Measurements from ENCODE around the gene MARCHF6. TPM values are rescaled to one million over a fixed set of nuclear protein-coding genes. Genes with fewer than 3 reads are reported as not detected.

MARCHF6 gene
- total and polyA plus RNA-seq, 12 donors: 30.4 to 210 (median 185) TPM

DNA sequence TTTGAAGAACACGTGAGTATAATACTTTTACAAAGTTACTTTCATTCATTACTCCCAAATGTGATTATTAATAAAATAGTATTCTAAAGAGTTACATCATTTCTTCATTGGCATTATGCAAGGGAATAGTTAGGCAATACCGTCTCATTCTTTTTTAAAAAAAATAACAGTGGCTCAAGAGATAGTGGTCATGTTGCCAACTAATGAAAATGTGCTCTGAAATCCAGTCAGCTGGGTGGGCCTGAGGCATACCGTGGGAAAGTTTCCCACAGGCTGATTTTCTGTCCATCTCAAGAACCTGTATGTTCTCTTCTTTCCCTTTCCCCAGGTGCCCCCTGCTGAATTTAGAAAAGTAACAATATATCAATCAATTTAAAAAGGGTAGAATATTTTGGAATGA lies 47.3 kb downstream of the MARCHF6 start:
- H3K4me1 ChIP-seq: peaks cover 0 to 23% (median 17%) of the 10 kb centered on the region in 9 donors
- intact Hi-C loops (cut with DNase I): loop anchor here in 2 of 10 donors (5.0 kb wide), 1 partner anchor 119 kb away; no protein-coding TSS in a partner anchor
- H3K4me3 ChIP-seq: no peak overlapping the region
- ATAC-seq (peak in 5 of 8 donors; percentile 32 to 60 (median 33)), DNase-seq (no peak)
- H3K27ac ChIP-seq: peak overlapping the region in 4 of 10 donors; percentile 29 to 52 (median 36)
- peaks cover 0 to 100% (median 31%) of the 10 kb centered on the region in 9 donors for H3K36me3 ChIP-seq
- TF ChIP-seq, protein P1, sequence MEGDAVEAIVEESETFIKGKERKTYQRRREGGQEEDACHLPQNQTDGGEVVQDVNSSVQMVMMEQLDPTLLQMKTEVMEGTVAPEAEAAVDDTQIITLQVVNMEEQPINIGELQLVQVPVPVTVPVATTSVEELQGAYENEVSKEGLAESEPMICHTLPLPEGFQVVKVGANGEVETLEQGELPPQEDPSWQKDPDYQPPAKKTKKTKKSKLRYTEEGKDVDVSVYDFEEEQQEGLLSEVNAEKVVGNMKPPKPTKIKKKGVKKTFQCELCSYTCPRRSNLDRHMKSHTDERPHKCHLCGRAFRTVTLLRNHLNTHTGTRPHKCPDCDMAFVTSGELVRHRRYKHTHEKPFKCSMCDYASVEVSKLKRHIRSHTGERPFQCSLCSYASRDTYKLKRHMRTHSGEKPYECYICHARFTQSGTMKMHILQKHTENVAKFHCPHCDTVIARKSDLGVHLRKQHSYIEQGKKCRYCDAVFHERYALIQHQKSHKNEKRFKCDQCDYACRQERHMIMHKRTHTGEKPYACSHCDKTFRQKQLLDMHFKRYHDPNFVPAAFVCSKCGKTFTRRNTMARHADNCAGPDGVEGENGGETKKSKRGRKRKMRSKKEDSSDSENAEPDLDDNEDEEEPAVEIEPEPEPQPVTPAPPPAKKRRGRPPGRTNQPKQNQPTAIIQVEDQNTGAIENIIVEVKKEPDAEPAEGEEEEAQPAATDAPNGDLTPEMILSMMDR (IDR thresholded peaks at IDR 0.05): peak in 1 of 9 donors; percentile 8
- 58 to 60% methylated on average over 3 of the region's 3 CpGs for WGBS, 2 donors
- H3K9me3 ChIP-seq: no peaks in the 10 kb centered on the region
- H3K27me3 ChIP-seq: no peaks in the 10 kb centered on the region

DNA sequence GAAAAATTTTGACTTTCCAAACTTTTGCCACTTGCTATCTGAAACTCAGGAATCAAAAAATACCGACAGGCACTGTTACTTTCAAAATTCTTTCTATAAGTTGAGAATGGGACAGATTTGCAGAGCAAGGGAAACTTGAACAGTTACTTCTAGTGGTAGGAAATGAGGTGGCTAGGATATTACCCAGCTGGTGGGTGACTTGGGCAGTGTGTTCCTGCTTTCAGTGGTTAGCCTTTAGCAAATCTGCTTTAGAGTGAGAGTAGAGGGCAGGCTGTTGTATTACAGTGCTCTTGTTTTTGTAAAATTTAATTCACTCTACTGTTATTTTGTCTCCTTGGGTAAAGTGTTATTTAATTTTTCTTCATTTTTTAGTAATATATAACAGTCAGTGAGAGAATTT lies 48.0 kb downstream of the MARCHF6 start:
- intact Hi-C loops (cut with DNase I): loop anchor here in 2 of 10 donors (5.0 kb wide), 1 partner anchor 119 kb away; no protein-coding TSS in a partner anchor
- H3K27ac ChIP-seq: peak overlapping the region in 3 of 10 donors; percentile 29 to 52 (median 34)
- WGBS, 2 donors: 71 to 73% methylated on average over 1 of the region's 1 CpG

More for the DNA sequence above, 48.0 kb downstream of the MARCHF6 start:
- H3K4me3 ChIP-seq: no peak overlapping the region
- TF ChIP-seq, protein P1 (IDR thresholded peaks at IDR 0.05): no peak
- H3K4me1 ChIP-seq: peaks cover 0 to 23% (median 17%) of the 10 kb centered on the region in 9 donors
- peaks cover 0 to 100% (median 38%) of the 10 kb centered on the region in 9 donors for H3K36me3 ChIP-seq
- no peaks in the 10 kb centered on the region for H3K27me3 ChIP-seq
- no peaks in the 10 kb centered on the region for H3K9me3 ChIP-seq
- DNase-seq (no peak), ATAC-seq (peak in 1 of 8 donors; percentile 40)

Other genes starting within 250 kb of the MARCHF6 start
- 10 to 100 TPM; 10.5 to 19.2 (median 14.7) TPM for gene ATPSCKMT, start 103.8 kb upstream of the MARCHF6 start, total RNA-seq
- 10 to 100 TPM in 1 of 2 donors, 1 to 10 TPM in 1; 7.2 to 14.3 TPM for gene ATPSCKMT, start 103.8 kb upstream of the MARCHF6 start, polyA plus RNA-seq
- 100 to 1,000 TPM in 4 of 10 donors, 10 to 100 TPM in 6; 83.6 to 118 (median 95.9) TPM for gene CCT5, start 103.4 kb upstream of the MARCHF6 start, total RNA-seq
- gene CCT5, start 103.4 kb upstream of the MARCHF6 start, polyA plus RNA-seq: 100 to 1,000 TPM in 1 of 2 donors, 10 to 100 TPM in 1; 54.7 to 247 TPM
- gene CMBL, start 45.8 kb upstream of the MARCHF6 start, total RNA-seq: 10 to 100 TPM; 32.2 to 53.4 (median 45.3) TPM
- gene CMBL, start 45.8 kb upstream of the MARCHF6 start, polyA plus RNA-seq: 10 to 100 TPM; 12.0 to 24.3 TPM
- under 1 TPM in 8 of 10 donors, not detected in 2; 0.28 to 0.83 (median 0.32) TPM for gene ROPN1L, start 88.2 kb downstream of the MARCHF6 start, total RNA-seq
- under 1 TPM; 0.17 to 0.29 TPM for gene ROPN1L, start 88.2 kb downstream of the MARCHF6 start, polyA plus RNA-seq
- gene ANKRD33B, start 210.4 kb downstream of the MARCHF6 start, total RNA-seq: 10 to 100 TPM in 6 of 10 donors, 1 to 10 TPM in 4; 1.9 to 33.0 (median 19.8) TPM
- 1 to 10 TPM in 1 of 2 donors, under 1 TPM in 1; 0.46 to 1.2 TPM for gene ANKRD33B, start 210.4 kb downstream of the MARCHF6 start, polyA plus RNA-seq

Data from heart right ventricle (tissue), 16 donors.